Measurements from ENCODE around the gene EMC7.

The EMC7 gene

DNA sequence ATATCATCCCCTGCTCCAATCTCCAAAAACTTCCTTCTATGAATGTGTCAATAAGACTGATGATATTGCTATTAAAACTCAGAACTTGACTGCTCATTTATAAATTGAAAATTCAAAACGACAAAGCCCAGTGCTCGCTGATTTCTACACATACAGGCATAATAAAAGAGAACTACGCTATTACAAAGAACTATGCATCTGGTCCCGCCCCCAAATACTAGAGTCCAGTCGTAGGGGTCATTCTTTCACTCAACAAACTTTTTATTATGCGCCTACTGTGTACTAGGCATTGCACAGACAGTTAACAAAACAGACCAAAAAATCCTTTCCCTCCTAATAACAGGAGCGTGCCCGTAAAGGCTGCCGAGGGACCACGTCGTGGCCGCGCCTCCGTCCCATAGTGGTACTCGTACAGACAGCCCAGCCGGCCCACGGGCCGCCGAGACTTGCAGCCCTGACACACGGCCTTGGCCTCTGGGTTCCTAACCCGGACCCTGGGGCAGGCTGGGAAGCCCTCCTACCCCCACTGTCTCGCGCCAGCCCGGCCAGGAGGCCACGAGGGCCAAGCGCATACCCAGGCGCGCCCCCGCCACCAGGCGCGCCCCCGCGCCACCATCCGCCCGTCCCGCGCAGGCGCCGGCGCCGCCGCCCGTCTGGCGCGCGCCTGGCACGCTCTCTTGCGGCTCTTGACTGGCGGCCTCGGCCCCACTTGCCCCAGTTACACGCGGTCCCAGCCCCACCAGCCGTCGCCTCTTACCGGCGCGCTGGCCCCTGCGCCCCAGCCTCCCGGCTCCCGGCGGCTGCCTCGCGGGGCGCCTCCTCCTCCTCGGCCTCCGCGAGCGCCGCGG is 63.4 kb downstream of the EMC7 start:
- peak; percentile 78 for DNase-seq
- peak; percentile 70 for ATAC-seq

Data from stimulated activated naive CD8-positive, alpha-beta T cell treated with anti-CD3 and anti-CD28 coated beads, Interleukin-15, Interleukin-2, amounts not matched to agents 100 U/mL and 50 U/mL, for 24 hours (primary cell).